Central memory CD4-positive, alpha-beta T cell (primary cell): ENCODE measurements around the gene CDPF1.
A peak's percentile ranks its signal among the peaks of the same experiment; 100 is the strongest.

Experiments
- DNase-seq: peaks from one replicate; pipeline ENCODE4 v3.0.0; 2022
- total RNA-seq, 3 experiments: gene quantifications; one replicate each; lab custom pipeline; 2026; lab: John Stamatoyannopoulos, UW

CDPF1 gene, protein sequence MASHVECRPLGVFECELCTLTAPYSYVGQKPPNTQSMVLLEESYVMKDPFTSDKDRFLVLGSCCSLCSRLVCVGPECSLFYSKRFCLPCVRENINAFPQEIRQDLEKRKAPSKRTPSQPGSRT
- total RNA-seq: 2.9 to 9.8 (median 3.9) reads per million in 3 experiments

DNA sequence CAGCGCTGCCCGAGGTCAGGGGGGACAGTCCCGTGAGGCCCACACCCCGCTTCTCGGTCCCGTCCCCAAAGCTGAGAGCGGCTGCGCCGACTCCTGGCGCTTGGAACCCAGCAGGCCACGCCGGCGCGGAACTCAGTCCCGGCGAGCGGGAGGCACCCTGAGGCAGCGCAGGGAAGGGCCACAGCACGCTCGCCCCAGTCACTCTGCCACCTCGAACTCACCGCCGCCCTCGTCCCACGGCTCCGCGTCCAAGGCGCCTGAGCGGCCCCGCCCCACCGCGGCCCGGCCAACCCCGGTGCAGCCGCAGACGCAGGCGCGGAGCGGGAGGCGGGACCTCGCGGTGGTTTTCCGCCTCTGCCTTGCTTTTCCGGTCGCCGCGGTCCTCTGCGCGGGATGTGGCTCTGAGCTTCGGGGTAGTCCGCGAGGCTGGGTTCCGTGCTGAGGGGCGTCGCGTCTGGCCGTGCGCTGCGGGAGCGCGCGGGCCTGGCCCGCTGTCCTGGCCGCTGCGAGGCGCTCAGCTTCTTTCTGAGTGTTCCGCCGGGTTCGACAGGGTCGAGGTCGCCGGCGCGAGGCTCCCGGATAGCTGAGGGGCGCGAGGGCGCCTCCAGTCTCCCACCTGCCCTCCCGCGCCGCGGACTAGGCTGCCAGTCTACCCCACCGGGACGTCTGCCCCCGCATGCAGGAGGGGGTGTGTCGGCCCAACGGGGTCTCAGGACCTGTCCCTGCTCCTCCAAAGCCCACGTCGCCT, at the start of gene CDPF1:
Gene CDPF1, minus strand, starts transcription at position 259 of the 748 bp plus-strand sequence. CDS start 2,009 bp downstream, outside the sequence.
- DNase-seq: peak; percentile 89

DNA sequence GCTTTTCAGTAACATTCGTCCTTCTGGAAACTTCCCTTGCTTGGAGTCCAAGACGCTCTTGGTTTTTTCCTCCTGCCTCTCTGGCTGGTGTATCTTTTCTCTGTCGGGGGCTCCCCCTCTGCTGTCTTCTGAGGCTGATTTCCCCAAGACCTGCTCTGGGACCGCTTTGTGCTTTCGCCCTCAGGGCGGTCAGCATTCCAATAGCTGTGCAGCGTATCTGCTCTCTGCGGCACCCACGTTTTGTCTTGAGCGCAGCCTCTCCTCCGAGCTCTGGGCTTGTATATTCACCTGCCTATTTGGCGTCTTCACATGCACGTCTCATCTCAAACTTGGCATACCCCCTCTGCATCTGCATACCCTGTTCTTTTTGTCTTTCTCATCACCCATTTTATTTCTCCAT, 49.0 kb upstream of the CDPF1 start:
- no peak for DNase-seq

DNA sequence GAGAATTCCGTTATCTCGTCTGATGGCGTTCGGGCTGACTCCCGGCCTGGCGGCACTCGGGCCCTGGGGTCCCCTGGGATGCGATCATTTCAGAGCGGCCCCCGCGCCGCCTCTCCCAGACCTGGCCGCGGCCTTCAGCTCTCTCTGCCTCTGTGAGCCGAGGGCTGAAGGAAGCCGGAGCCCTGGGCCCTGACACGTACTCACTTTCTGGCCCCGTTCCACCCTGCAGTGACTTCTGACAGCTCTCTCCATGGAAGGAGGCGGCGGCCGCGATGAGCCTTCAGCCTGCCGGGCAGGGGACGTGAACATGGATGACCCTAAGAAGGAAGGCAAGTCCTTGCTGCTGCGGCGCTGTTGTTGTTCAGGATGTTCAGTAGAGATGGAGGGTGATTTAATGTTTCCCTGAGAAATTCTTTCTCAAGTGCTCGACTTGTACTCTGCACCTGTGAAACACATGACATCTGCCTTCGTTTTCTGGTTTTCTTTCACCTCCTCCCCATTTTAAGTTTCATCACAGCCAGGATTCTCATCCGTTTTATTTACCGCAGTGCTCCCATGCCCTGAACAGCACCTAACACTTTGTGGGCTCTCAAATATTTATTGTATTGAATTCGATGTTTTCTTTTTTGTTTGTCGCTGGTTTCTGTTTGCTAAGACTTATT, 47.2 kb upstream of the CDPF1 start:
- no peak for DNase-seq

DNA sequence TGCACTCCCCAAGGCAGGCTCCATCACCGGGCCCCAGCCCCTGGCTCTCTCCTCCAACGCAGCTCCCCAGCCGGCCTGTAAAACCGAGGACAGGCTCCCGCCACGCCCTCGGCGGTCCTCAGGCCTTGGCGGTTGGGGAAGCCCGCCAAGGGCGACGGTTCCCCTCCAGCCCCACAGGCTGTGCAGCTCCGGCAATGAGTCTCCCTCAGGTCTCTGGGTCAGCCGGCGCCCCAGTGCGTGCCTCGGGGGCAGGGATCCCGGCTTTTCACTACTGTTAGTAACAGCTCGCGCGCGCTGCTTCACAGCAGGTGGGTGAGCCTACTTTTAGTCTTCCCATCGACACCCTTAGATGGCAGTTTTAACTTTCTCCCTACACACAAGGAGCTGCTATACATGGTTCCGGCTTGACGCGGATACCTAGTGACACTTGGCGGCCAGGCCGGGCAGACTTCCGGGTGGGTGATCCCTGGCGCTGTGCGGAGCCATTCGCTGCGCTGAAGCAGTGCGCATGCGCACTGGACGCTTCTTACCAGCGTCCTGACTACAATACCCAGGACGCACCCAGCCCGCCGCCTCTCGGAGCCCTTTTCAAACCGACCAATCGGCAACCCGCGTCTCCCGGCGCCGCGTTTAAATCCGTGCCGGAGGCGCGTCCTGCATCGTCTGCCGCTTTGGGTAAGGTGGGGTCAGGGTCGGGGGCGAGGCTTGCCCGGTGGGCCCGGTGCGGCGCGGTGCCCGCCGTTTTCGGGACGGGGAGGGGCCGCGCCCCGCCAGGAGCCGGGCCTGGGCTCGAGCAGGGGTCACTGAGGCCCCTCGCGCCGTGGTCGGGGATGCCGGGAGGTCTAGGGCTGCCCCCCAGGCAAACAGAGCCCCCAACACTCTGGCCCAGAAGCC, 46.4 kb upstream of the CDPF1 start, which contains the start of gene GTSE1:
Gene GTSE1, plus strand, starts transcription at position 614 of the 894 bp plus-strand sequence. CDS start 531 bp downstream, outside the sequence.
- peak; percentile 97 for DNase-seq

DNA sequence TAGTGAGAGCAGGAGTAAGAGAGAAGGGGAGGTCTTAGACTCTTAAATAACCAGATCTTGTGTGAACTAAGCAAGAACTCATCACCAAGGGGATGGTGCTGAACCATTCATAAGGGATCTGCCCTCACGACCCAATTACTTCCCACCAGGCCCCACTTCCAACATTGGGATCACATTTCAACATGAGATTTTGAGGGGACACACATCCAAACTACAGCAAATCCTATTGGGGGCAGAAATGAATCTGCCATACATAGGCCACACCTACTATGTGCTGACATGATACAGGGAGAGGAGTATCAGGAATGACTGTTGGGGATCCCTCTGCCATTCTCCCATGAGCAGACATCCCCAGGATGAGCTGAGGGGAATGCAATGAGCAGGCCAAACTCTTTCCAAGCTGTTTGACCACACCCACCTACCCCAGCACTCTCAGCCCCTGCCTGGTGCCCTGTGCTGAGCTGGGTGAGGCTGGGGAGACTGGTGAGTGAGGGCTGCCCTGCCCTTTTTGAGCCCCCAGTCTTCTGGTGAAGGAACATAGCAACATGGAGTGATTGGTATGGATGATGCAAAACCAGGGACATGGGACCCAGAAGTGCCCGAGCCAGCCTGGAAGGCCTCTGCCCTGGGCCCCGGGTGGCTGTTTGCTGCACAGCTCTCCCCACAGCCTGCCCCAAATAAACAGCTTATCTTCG, 45.3 kb upstream of the CDPF1 start:
- no peak for DNase-seq

DNA sequence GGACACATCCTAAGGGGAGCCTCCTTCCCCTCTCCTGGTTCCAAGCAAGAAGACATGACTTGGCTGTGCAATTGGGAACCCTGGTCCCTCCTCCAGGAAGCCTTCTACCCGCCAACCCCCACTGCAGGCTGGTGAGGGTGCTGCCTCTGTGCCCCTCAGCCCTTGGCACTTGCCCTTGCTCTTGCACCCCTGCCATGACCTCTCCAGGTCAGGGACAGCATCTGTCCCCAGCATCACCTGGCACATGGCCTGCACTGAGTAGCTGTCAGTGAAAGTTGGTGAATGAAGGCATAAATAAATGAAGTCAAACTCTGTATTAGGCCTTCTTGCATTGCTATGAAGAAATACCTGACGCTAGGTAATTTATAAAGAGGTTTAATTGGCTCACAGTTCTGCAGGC, 44.7 kb upstream of the CDPF1 start:
- no peak for DNase-seq

DNA sequence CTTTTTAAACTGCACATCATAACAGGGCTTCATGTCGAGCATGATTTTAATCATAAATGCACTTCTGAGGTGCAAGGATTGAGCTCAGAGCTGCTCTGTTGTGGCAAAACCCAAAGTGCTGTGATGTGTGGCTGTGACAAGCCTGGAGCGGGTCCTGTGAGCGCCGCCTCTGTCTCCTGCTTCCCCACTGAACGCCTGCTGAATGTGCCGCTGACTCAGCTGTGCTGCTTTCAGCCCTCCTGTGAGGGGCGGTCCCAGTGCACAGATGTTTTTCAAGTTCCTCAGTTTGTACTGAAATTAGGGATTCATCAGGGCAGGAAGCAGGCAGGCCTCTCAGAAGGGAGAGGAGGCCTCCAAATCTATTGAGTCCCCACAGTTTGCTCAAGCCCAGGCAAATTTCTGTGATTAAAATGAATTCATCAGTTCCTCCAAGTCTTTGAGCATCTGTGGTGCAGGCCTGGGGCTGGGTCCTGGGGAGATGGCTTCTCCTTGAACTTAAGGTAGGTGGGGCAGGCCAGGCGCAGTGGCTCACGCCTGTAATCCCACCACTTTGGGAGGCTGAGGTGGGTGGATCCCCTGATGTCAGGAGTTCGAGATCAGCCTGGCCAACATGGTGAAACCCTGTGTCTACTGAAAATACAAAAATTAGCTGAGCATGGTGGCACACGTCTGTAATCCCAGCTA, 43.6 kb upstream of the CDPF1 start:
- DNase-seq: no peak

DNA sequence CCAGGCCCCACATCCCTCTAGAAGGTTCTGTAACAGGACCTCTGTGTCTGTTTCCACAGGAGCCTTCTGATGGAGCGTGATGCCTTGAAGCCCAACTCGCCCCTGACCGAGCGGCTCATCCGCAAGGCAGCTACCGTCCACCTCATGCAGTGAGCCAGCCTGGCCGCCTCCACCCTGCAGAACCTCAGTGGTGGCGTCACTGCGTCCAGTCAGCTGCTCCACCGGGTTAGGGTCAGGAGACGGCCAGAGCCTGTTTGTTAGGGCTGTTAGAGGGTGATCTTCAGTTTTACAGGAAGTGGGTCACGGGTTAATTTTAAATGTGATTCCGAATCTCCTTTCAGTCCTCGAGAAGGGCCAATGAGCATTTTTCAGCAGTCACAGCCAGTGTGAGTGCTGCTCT, 42.6 kb upstream of the CDPF1 start:
- no peak for DNase-seq

DNA sequence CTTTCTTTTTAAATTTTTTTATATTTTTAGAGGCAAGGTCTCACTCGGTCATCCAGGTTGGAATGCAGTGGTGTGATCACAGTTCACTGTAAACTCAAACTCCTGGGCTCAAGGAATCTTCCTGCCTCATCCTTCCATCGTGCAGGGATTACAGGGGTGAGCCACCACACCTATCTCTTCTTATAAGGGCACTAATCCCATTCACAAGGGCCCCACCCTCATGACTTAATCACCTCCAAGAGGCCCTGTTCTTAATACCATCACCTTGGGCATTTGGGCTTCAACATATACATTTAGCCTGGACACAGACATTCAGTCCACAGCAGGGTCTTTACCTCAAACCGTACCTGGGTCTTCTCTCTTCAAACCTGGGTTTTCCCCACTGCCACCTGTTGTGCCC, 42.1 kb upstream of the CDPF1 start:
- no peak for DNase-seq

DNA sequence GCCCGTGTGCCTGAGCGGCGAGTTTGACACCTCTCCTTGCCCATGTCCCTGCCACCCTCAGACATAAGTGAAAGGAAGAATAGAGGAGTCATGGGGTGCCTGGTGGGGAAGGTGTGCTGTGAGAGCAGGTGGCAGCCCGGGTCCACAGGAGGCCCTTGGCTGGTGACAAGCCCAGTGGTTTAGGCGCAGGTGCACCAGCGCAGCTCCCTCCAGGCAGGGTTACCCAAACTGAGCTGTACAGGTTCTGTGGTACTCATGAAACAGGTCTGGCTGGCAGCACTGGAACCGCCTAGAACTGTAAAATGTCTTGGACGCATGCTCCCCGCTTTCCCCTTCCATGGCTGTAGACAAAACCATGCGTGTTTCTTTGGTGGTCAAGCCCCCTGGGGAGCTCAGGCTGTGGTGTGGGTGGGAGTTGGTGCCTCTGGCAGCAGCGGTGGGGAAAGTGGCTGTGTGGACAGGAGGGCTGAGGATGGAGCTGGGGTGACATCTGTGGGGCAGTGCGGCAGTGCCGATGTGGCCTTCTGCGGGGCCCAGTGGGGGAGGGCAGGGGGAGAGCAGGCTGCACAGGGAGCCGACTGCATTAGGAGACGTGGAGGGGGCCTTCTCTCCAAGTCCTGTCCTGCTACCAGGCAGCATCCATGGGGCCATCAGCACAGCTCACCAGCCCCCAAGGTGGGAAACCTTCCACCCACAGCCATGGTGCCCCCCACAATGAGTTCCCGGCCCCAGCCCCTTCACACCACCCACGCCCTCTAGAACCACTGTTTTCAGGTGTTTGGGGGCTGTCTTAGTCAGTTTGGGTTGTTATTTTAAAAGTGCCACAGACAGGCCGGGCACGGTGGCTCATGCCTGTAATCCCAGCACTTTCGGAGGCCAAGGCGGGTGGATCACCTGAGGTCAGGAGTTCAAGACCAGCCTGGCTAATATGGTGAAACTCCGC, 41.0 kb upstream of the CDPF1 start:
- DNase-seq: no peak

DNA sequence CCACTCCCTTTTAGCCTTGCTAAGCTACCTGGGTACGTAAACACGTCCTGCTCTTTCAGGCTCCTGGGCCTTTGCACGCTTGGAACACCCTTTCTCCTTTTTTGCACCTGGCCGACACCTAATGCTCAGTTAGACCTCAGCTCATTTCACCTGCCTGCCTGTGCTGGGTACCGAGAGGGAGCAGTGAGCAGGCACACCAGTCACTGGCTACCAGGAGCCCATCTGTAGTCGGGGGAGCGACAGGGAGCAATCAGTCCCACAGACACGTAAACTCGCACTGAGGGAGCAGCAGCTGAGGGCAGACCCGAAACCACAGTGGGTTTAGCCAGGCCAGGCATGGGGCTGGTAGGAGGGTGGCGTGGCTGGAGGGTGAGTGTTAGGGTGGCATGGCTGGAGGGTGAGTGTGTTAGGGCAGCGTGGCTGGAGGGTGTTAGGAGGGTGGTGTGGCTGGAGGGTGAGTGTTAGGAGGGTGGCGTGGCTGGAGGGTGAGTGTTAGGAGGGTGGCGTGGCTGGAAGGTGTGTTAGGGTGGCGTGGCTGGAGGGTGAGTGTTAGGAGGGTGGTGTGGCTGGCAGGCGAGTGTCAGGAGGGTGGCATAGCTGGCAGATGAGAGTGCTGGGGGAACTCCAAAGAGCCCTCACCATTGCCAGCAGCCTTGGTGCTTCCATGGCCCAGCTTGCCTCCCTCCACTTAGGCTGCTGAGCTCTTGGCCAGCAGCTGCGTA, 40.2 kb upstream of the CDPF1 start:
- no peak for DNase-seq

DNA sequence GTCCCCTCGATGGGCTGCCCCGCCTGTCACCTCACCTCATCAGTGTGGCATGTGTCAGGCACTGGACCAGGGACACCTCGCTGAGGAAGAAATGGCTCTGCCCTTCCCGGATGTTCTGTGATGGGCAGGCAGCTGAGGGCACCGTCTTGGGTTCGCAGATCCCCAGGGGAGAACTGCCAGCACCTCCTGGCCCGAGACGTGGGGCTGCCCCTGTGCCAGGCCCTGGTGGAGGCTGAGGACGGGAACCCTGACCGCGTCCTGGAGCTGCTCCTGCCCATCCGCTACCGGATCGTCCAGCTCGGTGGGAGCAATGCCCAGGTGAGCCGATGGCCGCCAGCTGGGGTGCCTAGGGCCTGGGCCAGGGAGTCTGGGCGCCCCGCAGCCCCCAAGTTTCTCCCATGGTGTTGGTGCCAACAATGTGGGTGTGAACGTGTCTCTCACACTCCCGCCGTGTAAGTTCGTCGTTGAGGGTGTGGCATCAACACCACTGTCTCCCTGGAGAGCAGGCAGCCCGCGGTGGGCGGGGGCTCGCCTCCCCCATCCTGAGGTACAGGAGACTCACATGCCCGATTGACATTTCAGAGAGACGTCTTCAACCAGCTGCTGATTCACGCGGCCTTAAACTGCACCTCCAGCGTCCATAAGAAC, 39.3 kb upstream of the CDPF1 start:
- DNase-seq: no peak

DNA sequence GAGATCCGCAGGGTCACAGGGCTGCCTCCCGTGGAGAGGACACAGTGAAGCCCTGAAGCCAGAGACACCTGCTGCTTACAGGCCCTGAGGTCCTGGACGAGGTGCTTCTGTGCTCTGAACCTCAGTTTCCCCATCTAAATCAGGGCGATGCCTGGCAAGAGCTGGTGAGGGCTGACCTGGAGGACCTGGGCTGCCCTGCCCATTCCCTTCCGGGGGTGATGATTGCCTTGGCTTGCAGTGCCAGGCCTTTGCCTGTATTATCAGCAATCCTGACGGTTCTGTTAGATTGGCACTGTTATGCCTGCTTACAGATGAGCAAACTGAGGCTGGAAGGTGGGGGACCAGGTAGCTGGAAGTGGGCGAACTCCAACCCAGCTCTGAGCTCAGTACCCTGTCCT, 38.8 kb upstream of the CDPF1 start:
- no peak for DNase-seq

DNA sequence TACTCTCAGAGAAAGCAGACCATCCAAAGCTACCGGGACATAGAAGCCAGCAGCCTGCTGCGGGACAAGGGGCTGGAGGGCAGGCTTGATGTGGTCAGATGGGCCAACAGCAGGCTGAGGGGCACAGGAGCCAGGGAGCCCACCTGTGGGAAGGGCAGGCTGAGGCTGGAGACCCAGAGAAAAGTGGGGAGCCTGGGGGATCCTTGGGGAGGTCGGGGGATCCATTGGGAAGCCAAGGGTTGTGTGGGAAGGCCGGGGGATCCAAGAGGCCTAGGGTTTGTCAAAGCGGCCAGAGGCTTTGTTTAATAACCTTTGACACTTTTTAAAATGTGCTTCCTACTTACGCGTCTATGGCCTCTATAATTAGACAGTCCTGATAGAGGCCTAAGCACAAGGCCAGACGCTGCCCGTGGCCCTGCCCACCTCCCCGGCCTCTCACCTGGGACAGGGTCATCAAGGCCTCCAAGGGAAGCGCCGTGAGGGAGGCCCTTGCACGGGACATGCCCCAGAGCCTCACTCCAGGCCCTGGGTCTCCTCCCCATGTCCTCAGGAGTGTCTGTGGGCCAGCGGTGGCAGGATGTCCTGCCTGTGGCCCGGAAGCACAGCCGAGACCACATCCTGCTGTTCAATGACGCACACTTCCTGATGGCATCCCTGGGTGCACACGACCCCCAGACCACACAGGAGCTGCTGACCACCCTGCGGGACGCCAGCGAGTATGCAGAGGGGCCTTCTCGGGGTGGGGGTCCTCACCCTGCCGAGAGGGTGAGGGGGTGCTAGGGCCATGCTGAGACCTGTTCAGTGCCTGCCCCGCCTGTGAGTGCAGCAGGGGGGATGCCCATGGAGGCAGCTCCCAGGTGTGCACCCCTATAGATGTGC, 38.0 kb upstream of the CDPF1 start:
- DNase-seq: no peak

DNA sequence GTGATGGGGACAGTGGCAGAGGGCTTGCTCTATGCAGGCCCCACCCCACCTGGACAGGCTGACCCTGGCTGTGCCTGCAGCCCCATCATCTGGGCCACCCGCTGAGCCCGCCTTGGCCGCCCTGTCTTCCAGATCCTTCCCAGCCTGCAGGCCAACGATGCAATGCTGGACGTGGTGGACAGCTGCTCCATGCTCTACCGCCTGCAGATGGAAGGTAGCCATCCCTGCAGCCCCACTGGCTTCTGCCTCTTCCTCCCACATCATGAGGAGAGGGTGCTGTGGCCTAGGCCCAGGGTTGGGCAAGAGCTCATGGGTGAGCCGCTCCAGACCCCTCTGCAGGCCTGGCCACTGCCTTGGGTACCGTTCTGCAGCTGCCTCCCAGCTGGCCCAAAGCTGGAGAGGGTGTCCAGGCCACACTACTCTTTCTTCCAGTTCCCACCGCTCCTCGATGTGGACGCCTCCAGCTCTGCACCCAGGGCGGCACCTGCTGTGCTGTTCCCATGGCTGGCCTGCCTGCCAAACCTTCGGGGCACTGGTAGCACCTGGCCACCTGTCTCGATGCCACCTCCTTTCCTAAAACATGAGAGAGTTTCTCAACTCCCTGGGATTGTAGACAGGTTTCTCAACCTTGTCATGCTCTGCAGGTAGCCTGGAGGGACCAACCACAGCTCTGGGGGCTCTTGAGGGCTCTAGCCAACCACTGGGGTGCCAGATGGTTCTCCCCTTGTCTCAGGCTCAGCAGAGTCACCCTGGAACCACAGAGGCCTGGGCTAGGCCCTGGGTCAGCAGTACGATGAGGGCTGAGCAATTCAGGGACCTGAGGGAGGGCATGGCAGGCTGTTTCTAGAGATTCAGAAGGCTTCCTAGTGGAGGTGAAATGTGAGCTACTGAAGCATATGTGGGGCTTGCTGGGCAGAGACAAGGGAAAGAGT, 37.1 kb upstream of the CDPF1 start:
- DNase-seq: no peak

DNA sequence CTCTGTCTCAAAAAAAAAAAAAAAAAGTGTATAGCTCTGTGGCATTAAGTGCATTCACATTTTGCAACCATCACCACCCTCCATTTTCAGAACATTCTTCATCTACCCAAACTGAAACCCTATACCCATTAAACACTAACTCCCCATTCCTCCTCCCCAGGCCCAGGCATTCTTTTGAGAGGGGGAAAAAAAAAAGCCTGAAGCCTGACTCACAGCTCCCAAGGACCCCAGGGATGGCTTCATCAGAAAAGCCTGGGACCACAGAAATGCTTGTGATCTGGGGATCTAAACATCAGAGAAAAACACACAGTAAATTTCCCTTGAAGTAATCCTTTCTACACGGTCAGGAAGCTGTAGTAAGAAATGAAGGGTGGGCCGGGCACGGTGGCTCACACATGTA, 35.9 kb upstream of the CDPF1 start:
- no peak for DNase-seq
